Measurements from ENCODE around the gene COG5. TPM values are rescaled to one million over a fixed set of nuclear protein-coding genes. Genes with fewer than 3 reads are reported as not detected.

Gene COG5
- total RNA-seq, 1 donor from 2014 or later, result 26.8 TPM

DNA sequence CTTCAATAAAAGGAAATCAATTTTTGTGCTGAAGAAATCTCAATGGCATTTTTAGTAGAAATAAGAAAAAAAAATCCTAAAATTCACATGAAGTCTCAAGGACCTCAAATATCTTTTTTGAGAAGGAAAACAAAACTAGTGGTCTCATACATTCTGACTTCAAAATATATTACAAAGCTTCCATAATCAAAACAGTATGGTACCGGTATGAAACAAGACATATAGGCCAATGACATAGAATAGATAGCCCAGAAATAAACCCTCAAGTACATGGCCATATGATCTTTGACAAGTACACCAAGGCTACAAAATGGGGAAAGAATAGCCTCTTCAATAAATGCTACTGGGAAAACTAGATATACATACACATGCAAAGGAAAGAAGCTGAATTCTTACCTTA, 225.6 kb downstream of the COG5 start:
- H3K4me3 Mint-ChIP-seq, result no peak overlapping the region
- no peaks in the 10 kb centered on the region for H3K4me1 Mint-ChIP-seq
- H3K9me3 Mint-ChIP-seq, result peaks cover 29% of the 10 kb centered on the region
- no peak for TF ChIP-seq CTCF (conservative IDR thresholded peaks at IDR 0.05)
- no peak overlapping the region for H3K27ac Mint-ChIP-seq (ENCODE audit: unreplicated experiment)
- peaks cover 29% of the 10 kb centered on the region for H3K36me3 Mint-ChIP-seq (ENCODE audit: low read depth)
- no peaks in the 10 kb centered on the region for H3K27me3 Mint-ChIP-seq (ENCODE audit: low read depth)
- DNase-seq (ENCODE audit: low read depth, low spot score), result no peak

- H3K4me1 Mint-ChIP-seq, result peaks cover 15% of the 10 kb centered on the region
- no peak overlapping the region for H3K4me3 Mint-ChIP-seq
- no peak for TF ChIP-seq CTCF (conservative IDR thresholded peaks at IDR 0.05)
- DNase-seq (ENCODE audit: low read depth, low spot score), result no peak
- H3K36me3 Mint-ChIP-seq (ENCODE audit: low read depth), result peaks cover 12% of the 10 kb centered on the region
- H3K9me3 Mint-ChIP-seq, result peaks cover 9% of the 10 kb centered on the region
- H3K27ac Mint-ChIP-seq (ENCODE audit: unreplicated experiment), result no peak overlapping the region
- H3K27me3 Mint-ChIP-seq (ENCODE audit: low read depth), result no peaks in the 10 kb centered on the region
Observed at GRCh38 chr7:107332488-107333269, 231.0 kb downstream of the COG5 start.

DNA sequence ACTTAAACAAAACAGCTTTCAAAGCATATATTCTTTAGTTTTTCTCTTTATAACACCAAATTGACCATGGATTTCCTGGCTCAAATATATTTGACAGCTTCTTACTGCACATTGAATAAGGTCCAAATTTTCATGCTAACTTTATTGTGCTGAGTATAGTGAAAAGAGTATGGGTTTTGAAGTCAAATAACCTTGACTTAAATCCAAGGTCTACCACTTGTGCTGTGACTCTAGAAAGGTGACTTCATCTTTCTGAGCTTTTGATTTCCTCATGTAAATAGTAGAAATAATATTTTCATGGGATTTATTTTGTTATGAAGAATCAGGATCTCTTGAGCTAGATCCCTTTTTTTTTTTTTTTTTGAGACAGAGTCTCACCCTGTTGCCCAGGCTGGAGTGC, 233.2 kb downstream of the COG5 start:
- Mint-ChIP-seq H3K27me3 (ENCODE audit: low read depth) (no peaks in the 10 kb centered on the region), H3K36me3 (ENCODE audit: low read depth) (peaks cover 12% of the 10 kb centered on the region), H3K4me3 (no peak overlapping the region), H3K27ac (ENCODE audit: unreplicated experiment) (peak overlapping the region; percentile 16), H3K9me3 (peaks cover 13% of the 10 kb centered on the region), H3K4me1 (peaks cover 16% of the 10 kb centered on the region)
- TF ChIP-seq CTCF (conservative IDR thresholded peaks at IDR 0.05), result no peak
- DNase-seq (ENCODE audit: low read depth, low spot score), result no peak

GRCh38 chr7:107327986-107328569, 235.6 kb downstream of the COG5 start:
- TF ChIP-seq CTCF (conservative IDR thresholded peaks at IDR 0.05), result no peak
- no peak overlapping the region for H3K27ac Mint-ChIP-seq (ENCODE audit: unreplicated experiment)
- H3K27me3 Mint-ChIP-seq (ENCODE audit: low read depth), result no peaks in the 10 kb centered on the region
- peaks cover 12% of the 10 kb centered on the region for H3K36me3 Mint-ChIP-seq (ENCODE audit: low read depth)
- H3K4me3 Mint-ChIP-seq, result no peak overlapping the region
- peaks cover 16% of the 10 kb centered on the region for H3K4me1 Mint-ChIP-seq
- peaks cover 13% of the 10 kb centered on the region for H3K9me3 Mint-ChIP-seq
- DNase-seq (ENCODE audit: low read depth, low spot score), result no peak

DNA sequence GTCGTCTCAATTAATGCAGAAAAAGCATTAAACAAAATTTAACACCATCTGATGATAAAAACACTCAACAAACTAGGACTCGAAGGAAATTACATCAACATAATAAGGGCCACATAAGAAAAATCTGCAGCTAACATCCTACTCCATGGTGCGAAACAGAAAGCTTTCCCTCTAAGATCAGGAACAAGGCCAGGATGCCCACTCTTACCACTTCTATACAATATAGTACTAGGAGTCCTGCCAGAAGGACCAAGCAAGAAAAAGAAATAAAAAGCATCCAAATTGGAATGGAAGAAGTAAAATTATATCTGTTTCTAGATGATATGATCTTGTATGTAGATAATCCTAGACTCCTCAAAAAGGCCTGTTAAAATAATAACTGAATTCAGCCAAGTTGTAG, 237.7 kb downstream of the COG5 start:
- peaks cover 9% of the 10 kb centered on the region for H3K4me1 Mint-ChIP-seq
- H3K27ac Mint-ChIP-seq (ENCODE audit: unreplicated experiment), result no peak overlapping the region
- H3K27me3 Mint-ChIP-seq (ENCODE audit: low read depth), result no peaks in the 10 kb centered on the region
- no peak for TF ChIP-seq CTCF (conservative IDR thresholded peaks at IDR 0.05)
- no peak for DNase-seq (ENCODE audit: low read depth, low spot score)
- peaks cover 19% of the 10 kb centered on the region for H3K36me3 Mint-ChIP-seq (ENCODE audit: low read depth)
- H3K4me3 Mint-ChIP-seq, result no peak overlapping the region
- peaks cover 13% of the 10 kb centered on the region for H3K9me3 Mint-ChIP-seq

Data from neural crest cell (in vitro differentiated cells).